SJCRH30 (cell line): ENCODE data around the gene RAPGEF4. TPM values are rescaled to one million over a fixed set of nuclear protein-coding genes. Genes with fewer than 3 reads are reported as not detected.
"Not testable (repeated sequence)": the region's sequence is repeated elsewhere in the genome, so short reads cannot be mapped to it uniquely, and the experiment has no call there.

Source experiments
- DNase-seq, 2 experiments: peaks; one replicate each; pipeline ENCODE4 v3.0.0-alpha.2; 2015 to 2020
- H3K27ac ChIP-seq: fragments of 250-450 bp; sonication (Bioruptor Pico); 2 replicates; pipeline ENCODE4 v1.5.1; 2020; ENCODE audit warnings: mild to moderate bottlenecking, moderate library complexity
- H3K27me3 ChIP-seq: fragments of 250-450 bp; sonication (Bioruptor Pico); 2 replicates; pipeline ENCODE4 v1.5.1; 2020; ENCODE audit warnings: mild to moderate bottlenecking, moderate library complexity
- H3K36me3 ChIP-seq: fragments of 250-450 bp; sonication (Bioruptor Pico); 2 replicates; pipeline ENCODE4 v1.5.1; 2020; ENCODE audit warnings: mild to moderate bottlenecking, moderate library complexity
- H3K4me1 ChIP-seq: fragments of 250-450 bp; sonication (Bioruptor Pico); 2 replicates; pipeline ENCODE4 v1.5.1; 2020; ENCODE audit warnings: mild to moderate bottlenecking, moderate library complexity
- H3K4me3 ChIP-seq: fragments of 250-450 bp; sonication (Bioruptor Pico); 2 replicates; pipeline ENCODE4 v1.5.1; 2020; ENCODE audit warnings: mild to moderate bottlenecking, moderate library complexity
- H3K9me3 ChIP-seq: fragments of 250-450 bp; sonication (Bioruptor Pico); replicated peaks from 2 replicates; pipeline ENCODE4 v1.5.1; 2020; ENCODE audit warnings: mild to moderate bottlenecking, moderate library complexity
- total RNA-seq: library from RNA; depleted of rRNA; stranded (reverse); fragments of >200 nt; shearing (Covaris generic); gene quantifications from 2 replicates; pipeline ENCODE4 v1.2.3, GENCODE V29; 2014

Gene RAPGEF4
- total RNA-seq, 1 experiment from 2014 or later = 6.1 TPM

DNA sequence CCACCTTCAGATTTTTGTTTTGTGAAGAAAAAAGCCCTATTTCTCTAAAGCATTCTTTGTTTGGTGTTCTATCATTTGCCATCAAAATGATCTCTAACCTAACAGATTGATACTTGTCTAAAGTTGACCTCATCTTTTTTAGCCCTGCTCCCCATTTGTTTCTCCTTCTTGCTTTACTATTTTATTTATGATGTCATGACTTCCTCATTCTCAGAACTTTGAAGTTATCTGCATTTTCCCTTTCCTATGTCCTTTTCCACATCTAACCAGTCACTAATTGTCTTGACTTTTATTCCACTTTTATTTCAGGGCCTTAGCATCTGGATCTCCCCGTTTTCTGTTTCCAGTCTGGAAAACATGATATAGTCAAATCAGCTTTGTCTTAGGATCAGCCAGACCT is 8.3 kb downstream of the RAPGEF4 start:
- no peak for DNase-seq
- H3K4me3 ChIP-seq = no peak overlapping the region
- H3K27ac ChIP-seq = no peak overlapping the region
- H3K27me3 ChIP-seq = no peaks in the 10 kb centered on the region
- H3K4me1 ChIP-seq = no peaks in the 10 kb centered on the region
- no peaks in the 10 kb centered on the region for H3K9me3 ChIP-seq
- H3K36me3 ChIP-seq = no peaks in the 10 kb centered on the region

GRCh38 chr2:172745636-172746035 is 10.0 kb downstream of the RAPGEF4 start:
- Histone ChIP-seq H3K9me3 (no peaks in the 10 kb centered on the region), H3K4me1 (no peaks in the 10 kb centered on the region), H3K4me3 (no peak overlapping the region), H3K36me3 (no peaks in the 10 kb centered on the region), H3K27ac (no peak overlapping the region), H3K27me3 (no peaks in the 10 kb centered on the region)
- DNase-seq = no peak

- not testable (repeated sequence) for H3K4me1 ChIP-seq, DNase-seq, H3K27me3 ChIP-seq, H3K36me3 ChIP-seq, H3K27ac ChIP-seq, H3K4me3 ChIP-seq, H3K9me3 ChIP-seq
These were observed 12.9 kb downstream of the RAPGEF4 start for GRCh38 chr2:172748543-172748942.

DNA sequence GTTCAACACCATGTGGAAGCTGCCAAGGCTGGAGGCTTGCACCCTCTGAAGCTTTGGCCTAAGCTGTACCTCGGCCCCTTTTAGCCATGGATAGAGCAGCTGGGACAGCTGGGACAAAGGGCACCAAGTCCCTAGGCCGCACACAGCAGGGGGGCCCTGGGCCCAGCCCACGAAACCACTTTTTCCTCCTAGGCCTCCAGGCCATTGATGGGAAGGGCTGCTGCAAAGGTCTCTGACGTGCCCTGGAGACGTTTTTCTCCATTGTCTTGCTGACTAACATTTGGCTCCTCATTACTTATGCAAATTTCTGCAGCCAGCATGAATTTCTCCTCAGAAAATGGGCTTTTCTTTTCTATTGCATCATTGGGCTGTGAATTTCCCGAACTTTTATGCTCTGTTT is 13.7 kb downstream of the RAPGEF4 start:
- Histone ChIP-seq H3K27ac (no peak overlapping the region), H3K36me3 (no peaks in the 10 kb centered on the region), H3K4me3 (no peak overlapping the region), H3K4me1 (no peaks in the 10 kb centered on the region), H3K27me3 (no peaks in the 10 kb centered on the region), H3K9me3 (no peaks in the 10 kb centered on the region)
- peak in 1 of 2 experiments; percentile 25 for DNase-seq

DNA sequence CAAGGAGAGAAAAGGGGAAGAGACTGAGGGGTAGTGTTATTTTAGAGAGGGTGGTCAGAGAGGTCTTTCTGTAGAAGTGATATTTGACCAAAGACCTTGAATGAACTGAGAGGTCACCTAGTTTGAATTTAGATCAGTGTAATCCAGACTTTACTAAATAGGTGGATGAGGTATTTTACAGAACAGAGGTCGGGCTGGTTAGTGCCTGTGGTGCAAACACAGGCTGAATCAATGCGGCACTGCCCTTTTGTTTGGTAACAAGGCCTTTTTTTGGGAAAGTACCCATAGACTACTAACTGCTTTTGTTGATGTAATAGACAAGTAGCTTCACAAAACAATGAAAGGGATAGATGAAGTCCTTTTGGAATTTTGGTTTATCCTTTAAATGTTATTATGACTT is 15.9 kb downstream of the RAPGEF4 start:
- Histone ChIP-seq H3K4me3 (no peak overlapping the region), H3K36me3 (no peaks in the 10 kb centered on the region), H3K9me3 (no peaks in the 10 kb centered on the region), H3K27me3 (no peaks in the 10 kb centered on the region), H3K4me1 (no peaks in the 10 kb centered on the region), H3K27ac (no peak overlapping the region)
- DNase-seq = no peak

- Histone ChIP-seq H3K27ac (no peak overlapping the region), H3K36me3 (no peaks in the 10 kb centered on the region), H3K27me3 (no peaks in the 10 kb centered on the region), H3K9me3 (no peaks in the 10 kb centered on the region), H3K4me1 (no peaks in the 10 kb centered on the region), H3K4me3 (no peak overlapping the region)
- DNase-seq = no peak
These were observed 18.0 kb downstream of the RAPGEF4 start for GRCh38 chr2:172753610-172754009.

- Histone ChIP-seq H3K27me3 (no peaks in the 10 kb centered on the region), H3K36me3 (no peaks in the 10 kb centered on the region), H3K4me1 (no peaks in the 10 kb centered on the region), H3K27ac (no peak overlapping the region), H3K9me3 (no peaks in the 10 kb centered on the region), H3K4me3 (no peak overlapping the region)
- DNase-seq = no peak
These were observed 23.8 kb downstream of the RAPGEF4 start for GRCh38 chr2:172759441-172759840.

DNA sequence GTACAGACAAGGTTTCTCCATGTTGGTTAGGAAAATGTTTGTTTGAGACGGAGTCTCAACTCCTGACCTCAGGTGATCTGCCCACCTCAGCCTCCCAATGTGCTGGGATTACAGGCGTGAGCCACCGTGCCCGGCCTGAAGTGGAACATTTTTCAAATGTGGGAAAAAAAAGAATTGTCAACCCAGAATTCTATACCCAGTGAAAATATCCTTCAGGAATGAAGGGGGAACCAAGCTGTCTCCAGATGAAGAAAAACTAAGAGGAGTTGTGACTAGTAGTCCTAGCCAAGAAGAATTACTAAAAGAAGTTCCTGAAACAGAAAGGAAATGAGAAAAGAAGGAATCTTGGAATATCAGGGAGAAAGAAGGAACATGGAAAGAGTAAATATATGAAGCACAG is 25.7 kb downstream of the RAPGEF4 start:
- DNase-seq = no peak
- H3K4me3 ChIP-seq = no peak overlapping the region
- H3K9me3 ChIP-seq = no peaks in the 10 kb centered on the region
- H3K36me3 ChIP-seq = no peaks in the 10 kb centered on the region
- H3K27ac ChIP-seq = no peak overlapping the region
- no peaks in the 10 kb centered on the region for H3K27me3 ChIP-seq
- H3K4me1 ChIP-seq = no peaks in the 10 kb centered on the region

DNA sequence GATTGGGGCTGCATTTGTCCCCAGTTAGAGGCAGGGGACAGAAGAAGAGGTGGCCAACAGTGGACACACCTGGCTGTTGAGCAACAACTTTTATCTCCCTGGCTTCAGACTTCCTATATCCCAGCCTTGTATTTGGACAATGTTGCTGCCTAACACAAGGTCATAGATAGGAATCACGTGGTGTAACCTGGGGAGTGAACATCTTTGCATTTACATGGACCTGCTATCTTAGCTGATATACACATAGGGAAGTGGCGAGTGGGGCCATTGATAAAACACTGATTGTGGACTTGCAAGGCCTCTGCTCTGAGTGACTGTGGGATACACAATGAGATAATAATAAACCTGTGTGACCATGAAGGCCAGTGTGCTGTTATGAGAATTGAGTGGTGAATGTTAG is 26.9 kb downstream of the RAPGEF4 start:
- Histone ChIP-seq H3K27ac (no peak overlapping the region), H3K9me3 (no peaks in the 10 kb centered on the region), H3K4me1 (no peaks in the 10 kb centered on the region), H3K27me3 (no peaks in the 10 kb centered on the region), H3K4me3 (no peak overlapping the region), H3K36me3 (no peaks in the 10 kb centered on the region)
- no peak for DNase-seq

- H3K9me3 ChIP-seq = no peaks in the 10 kb centered on the region
- no peak overlapping the region for H3K4me3 ChIP-seq
- H3K4me1 ChIP-seq = no peaks in the 10 kb centered on the region
- DNase-seq = no peak
- H3K36me3 ChIP-seq = no peaks in the 10 kb centered on the region
- H3K27ac ChIP-seq = no peak overlapping the region
- no peaks in the 10 kb centered on the region for H3K27me3 ChIP-seq
These were observed 27.4 kb downstream of the RAPGEF4 start for GRCh38 chr2:172763079-172763478.

- no peaks in the 10 kb centered on the region for H3K4me1 ChIP-seq
These were observed 30.0 kb downstream of the RAPGEF4 start for GRCh38 chr2:172765662-172766061.

GRCh38 chr2:172768401-172768800 is 32.8 kb downstream of the RAPGEF4 start:
- H3K4me1 ChIP-seq = no peaks in the 10 kb centered on the region
- DNase-seq = no peak
- no peak overlapping the region for H3K27ac ChIP-seq
- no peak overlapping the region for H3K4me3 ChIP-seq
- H3K36me3 ChIP-seq = no peaks in the 10 kb centered on the region
- no peaks in the 10 kb centered on the region for H3K27me3 ChIP-seq
- H3K9me3 ChIP-seq = no peaks in the 10 kb centered on the region

More at GRCh38 chr2:172765662-172766061, 30.0 kb downstream of the RAPGEF4 start:
- H3K4me3 ChIP-seq = no peak overlapping the region
- H3K27me3 ChIP-seq = no peaks in the 10 kb centered on the region
- H3K27ac ChIP-seq = no peak overlapping the region
- H3K36me3 ChIP-seq = no peaks in the 10 kb centered on the region
- no peak for DNase-seq
- no peaks in the 10 kb centered on the region for H3K9me3 ChIP-seq

DNA sequence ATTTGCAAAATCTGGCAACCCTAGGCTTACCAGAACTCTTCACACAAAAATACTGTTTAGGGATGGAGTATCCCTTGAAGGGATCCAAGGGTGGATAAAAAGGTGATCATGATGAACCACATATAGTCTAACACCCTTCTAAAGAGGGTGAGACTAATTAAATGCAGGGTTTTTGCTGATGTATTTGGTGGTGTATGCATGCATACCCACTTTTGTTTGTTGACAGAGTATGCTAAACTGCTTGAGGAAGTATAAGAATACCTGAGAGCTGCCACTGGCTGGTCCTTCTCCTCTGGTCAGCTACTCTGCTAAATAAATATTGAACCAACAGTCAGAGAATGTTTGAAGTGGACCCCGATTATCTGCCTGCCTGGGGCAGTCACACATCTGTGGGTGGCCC is 34.2 kb downstream of the RAPGEF4 start:
- Histone ChIP-seq H3K4me3 (no peak overlapping the region), H3K36me3 (no peaks in the 10 kb centered on the region), H3K27ac (no peak overlapping the region), H3K4me1 (no peaks in the 10 kb centered on the region), H3K9me3 (no peaks in the 10 kb centered on the region), H3K27me3 (no peaks in the 10 kb centered on the region)
- no peak for DNase-seq

GRCh38 chr2:172770887-172771286 is 35.2 kb downstream of the RAPGEF4 start:
- Histone ChIP-seq H3K4me3 (no peak overlapping the region), H3K9me3 (no peaks in the 10 kb centered on the region), H3K27ac (no peak overlapping the region), H3K27me3 (no peaks in the 10 kb centered on the region), H3K4me1 (no peaks in the 10 kb centered on the region), H3K36me3 (no peaks in the 10 kb centered on the region)
- no peak for DNase-seq

- H3K27me3 ChIP-seq = no peaks in the 10 kb centered on the region
- H3K9me3 ChIP-seq = no peaks in the 10 kb centered on the region
- H3K27ac ChIP-seq = no peak overlapping the region
- H3K36me3 ChIP-seq = no peaks in the 10 kb centered on the region
- H3K4me3 ChIP-seq = no peak overlapping the region
- H3K4me1 ChIP-seq = no peaks in the 10 kb centered on the region
- DNase-seq = no peak
These were observed 37.0 kb downstream of the RAPGEF4 start for GRCh38 chr2:172772633-172773032.

DNA sequence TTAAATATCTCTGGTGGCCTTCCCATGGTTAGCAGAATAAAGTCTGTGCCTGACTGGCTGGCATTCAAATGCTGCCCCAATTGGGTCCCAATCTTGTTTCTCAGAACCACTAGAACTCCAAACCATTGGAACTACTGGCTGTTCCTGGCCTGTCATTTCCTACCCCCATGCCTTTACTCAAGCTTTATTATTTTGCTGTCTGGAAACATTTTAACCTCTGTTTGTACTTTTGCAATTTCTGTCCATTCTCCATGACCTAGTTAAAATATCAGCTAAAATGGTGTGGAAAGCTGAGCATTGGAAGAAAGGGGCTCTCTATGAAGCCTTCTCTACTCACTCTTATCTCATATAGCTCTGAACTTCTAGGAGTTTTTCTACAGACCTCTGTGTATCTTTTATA is 38.7 kb downstream of the RAPGEF4 start:
- no peak overlapping the region for H3K4me3 ChIP-seq
- no peak overlapping the region for H3K27ac ChIP-seq
- no peaks in the 10 kb centered on the region for H3K9me3 ChIP-seq
- H3K36me3 ChIP-seq = no peaks in the 10 kb centered on the region
- no peak for DNase-seq
- H3K27me3 ChIP-seq = no peaks in the 10 kb centered on the region
- H3K4me1 ChIP-seq = no peaks in the 10 kb centered on the region

DNA sequence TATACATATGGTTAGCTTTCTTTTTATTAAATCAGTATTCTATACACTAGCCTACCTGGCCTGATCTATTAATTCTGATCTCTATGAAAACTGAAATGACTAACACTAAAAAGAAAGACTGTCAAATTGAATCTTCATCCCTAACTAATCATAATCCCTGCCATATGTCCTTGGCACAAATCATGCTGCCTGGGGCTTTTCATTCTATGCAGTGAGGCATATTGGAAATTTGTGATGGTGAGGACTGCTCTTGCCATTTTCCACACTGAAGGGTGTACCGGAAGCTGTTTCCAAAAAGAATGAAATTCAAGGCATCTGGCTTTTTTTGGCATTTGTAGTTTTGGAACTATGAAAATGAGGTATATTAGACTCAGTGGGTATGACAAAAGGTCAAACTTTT is 39.7 kb downstream of the RAPGEF4 start:
- Histone ChIP-seq H3K4me1 (no peaks in the 10 kb centered on the region), H3K27ac (no peak overlapping the region), H3K4me3 (no peak overlapping the region), H3K27me3 (no peaks in the 10 kb centered on the region), H3K9me3 (no peaks in the 10 kb centered on the region), H3K36me3 (no peaks in the 10 kb centered on the region)
- no peak for DNase-seq
